Activated CD8-positive, alpha-beta memory T cell treated with anti-CD3 and anti-CD28 coated beads, Interleukin-2, amount 50 U/mL, for 24 hours (primary cell): Measurements from ENCODE around the gene VPS25.

ENCODE experiments used
- DNase-seq: peaks from one replicate; pipeline ENCODE4 v3.0.0-alpha.2; 2020; ENCODE audit errors: extremely low read depth

VPS25 gene

DNA sequence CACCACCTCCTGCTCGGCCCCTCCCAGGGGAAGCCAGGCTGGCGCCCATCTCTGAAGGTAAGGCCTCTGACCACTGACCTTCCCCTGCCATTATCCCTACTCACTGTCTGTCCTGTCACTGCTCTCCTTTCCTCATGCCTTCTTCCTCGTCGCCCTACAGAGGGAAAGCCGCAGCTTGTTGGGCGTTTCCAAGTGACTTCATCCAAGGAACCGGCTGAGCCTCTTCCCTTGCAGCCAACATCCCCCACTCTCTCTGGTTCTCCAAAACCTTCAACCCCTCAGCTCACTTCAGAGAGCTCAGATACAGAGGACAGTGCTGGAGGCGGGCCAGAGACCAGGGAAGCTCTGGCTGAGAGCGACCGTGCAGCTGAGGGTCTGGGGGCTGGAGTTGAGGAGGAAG, 22.2 kb downstream of the VPS25 start:
- DNase-seq, result no peak

DNA sequence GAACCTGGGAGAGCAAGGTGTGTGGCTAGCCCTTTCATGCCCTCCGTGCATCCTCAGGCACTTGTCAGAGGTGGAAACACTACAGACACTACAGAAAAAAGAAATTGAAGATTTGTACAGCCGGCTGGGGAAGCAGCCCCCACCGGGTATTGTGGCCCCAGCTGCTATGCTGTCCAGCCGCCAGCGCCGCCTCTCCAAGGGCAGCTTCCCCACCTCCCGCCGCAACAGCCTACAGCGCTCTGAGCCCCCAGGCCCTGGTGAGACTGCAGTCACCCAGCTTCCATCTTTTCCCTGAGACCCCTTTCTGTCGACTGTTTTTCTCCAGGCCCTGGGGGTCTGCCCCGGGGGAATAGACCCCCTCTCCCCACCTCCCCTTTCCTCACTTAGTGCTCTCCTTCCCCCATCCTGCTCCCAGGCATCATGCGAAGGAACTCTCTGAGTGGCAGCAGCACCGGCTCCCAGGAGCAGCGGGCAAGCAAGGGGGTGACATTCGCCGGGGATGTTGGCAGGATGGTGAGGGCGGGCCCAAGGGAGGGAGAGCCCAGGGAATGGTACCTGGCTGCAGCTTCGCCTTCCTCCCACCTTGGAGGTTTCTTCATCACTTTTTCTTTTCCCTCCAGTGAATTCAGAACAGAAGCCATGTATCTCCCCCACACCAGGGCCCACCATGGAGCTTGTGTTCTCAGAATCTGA, 23.0 kb downstream of the VPS25 start:
- DNase-seq, result no peak

DNA sequence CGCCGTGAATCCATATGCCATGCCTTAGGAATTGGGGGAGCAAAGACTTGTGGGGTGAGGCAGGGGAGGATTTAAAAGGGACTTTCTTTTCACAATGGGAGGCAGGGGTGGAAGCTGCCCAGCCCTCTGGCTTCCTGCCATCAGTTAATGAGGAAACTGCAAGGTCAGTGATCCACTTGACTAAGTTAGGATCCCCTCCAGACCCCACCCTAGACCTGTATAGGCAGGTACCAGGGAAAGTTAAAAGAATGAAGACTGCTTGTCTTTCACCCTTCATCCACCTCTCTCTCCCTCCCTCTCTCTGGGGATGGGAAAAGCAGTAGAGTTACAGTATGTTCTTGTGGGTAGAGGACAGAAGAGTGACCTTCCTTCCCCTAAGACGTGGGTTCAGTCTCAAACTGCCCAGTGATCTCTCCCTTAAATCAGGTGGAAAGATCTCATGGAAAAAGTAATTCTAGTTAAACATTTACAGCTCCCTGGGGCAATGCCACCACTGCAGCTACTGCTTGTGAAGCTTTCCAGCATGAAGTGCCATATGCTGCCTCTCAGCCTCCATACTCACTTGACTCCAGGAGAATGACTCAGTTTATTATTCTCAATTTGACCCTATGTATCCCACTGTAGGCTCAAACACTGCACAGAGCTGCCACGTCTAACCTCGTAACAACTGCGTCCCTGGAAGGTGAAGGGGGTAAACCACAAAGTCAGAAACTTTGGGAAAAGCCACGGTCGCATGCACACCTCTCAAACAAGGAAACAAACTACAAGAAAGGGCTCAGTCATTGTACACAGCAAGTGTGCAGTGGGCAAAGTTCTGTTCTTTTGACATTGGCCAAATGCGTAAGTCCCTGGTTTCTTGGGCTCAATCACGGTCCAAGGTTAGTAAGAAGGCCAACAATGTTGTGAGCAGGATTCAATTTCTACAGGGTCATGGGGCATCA, 24.1 kb downstream of the VPS25 start:
- no peak for DNase-seq

DNA sequence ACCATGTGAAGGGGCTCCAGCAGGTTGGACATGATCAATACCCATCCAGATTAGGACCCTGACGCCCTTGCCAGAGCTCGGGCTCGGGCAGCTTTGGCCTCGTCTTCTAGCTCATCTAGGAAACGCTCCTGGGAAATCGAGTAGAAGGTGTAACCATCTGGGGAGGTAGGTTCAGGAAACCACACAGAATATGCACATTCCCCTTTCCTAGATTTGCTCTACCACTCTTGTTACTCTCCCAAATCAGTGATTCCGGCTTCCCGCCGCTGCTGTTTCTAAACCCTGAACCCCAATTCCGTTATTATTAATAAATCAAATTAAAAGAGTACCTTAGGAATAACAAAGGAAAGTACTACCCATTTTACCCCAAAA, 24.7 kb downstream of the VPS25 start:
- no peak for DNase-seq

DNA sequence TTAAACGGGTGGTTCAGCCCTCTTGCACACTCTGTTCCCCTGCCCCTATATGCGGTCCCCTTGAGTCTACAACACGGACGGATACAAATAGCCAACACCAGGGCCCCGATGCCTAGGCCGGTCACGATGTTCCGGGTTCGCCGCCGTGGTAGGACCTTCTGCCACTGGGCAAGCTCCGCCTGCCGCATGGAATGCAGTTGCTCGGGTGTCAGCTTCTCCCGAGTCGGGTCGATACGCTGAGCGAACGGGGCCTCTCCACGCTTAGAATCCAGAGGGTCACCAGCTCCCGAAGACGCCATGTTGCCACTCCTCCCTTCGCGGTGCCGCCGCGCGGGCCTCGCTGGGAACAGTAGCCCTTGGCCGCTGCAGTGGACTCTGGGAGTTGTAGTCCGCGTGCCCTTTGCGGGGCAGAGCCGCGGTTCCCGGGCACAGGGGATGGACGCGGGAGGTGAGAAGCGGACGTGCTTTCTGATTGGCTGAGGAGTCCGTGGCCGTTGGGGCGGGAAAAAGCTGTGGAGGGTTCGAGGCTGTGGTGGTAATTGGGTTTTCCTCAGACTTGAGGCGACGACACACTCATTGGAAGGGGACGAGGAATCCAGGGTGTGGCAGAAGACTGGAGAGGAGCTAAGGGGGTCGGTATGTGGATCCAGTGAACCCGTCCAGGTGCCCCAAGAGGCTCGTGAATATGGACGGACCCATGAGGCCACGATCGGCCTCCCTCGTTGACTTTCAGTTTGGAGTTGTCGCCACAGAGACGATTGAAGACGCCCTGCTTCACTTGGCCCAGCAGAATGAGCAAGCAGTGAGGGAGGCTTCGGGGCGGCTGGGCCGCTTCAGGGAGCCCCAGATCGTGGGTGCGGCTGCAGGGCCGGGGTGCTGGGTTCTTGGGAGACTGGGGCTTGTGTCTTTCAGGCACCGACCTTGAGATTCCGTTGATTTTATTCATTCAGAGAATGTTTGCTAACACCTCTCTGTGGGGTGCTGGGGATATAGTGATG, 25.4 kb downstream of the VPS25 start, which contains the start of the genes CNTD1 and COA3:
TSS of gene CNTD1 (plus strand) at position 479 of the 998 bp plus-strand sequence. CDS start at position 686, 207 bp downstream.
TSS of gene COA3 (minus strand) at position 322 of the 998 bp plus-strand sequence. CDS start at position 299, 23 bp downstream.
- DNase-seq, result peak; percentile 43

DNA sequence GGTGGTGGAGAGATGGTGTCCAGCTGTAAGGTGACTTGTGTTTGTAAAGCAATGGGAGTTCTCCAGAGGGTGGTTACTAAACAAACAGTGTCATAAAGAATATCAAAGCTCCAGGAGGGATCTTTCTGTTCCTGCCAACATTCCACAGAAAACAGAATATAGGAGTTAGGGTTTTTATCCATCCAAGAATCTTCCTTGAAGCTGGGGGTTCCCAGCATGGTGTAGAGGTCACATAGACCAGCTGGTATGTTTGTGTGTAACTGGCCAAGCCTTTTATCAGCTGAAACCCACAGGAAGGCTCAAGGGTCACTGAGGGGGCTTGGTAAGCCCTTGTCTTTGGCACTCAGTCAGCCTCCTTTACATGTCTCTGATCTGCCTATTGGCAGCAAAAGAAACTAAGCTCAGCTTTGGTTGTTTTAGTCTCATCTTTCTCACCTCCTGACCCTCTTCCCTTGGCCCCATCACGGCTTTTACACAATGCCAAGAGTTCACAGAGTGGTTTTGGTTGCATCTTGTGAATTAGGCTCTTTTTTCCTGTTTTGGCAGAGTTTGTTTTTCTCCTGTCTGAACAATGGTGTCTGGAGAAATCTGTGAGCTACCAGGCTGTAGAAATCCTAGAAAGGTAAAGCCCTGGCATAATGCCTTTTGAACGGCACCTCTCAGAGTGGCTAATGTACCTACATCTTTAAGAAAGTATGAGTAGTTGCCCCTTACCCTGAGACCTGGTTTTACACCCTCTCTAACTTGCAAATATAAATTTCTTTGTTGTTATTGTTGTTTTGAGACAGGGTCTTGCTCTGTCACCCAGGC, 30.0 kb downstream of the VPS25 start:
- no peak for DNase-seq

DNA sequence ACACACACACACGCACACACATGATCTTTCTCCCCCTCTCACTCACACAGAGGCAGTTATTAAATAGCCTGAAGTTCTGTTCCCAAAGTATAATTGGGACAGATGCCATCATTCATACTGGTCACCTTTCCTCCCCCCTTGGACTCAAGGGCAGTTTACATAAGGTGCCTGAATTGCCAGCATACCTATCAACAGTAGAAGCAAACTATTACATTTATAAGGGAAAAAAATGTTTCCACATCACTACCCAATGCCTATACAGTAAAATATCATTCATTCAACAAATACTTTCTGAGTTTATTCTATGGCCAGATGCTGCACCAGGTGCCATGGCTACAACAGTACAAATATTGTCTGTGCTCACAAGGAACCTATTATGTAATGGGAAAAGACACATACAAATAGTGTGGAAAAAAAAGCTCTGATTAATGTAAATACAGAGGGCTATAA, 31.7 kb downstream of the VPS25 start:
- DNase-seq, result no peak

DNA sequence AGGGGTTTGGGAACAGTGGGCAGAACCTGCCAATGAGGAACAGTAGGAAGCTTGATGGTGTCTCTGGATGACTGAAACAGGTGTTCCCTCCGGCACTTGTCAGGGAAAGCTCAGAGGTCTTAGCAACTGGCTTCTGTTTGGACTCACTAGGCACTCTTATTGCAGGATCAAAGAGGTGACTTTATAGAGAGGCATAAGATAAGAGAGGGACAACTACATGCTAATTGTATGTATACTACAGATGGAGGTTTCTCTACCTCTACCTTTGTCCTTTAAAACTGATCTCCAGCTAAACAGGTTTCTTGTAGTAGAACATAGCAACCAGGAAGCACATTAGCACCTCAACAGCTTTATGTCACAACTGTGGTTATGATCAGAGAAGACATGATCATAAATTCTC, 33.0 kb downstream of the VPS25 start:
- no peak for DNase-seq

DNA sequence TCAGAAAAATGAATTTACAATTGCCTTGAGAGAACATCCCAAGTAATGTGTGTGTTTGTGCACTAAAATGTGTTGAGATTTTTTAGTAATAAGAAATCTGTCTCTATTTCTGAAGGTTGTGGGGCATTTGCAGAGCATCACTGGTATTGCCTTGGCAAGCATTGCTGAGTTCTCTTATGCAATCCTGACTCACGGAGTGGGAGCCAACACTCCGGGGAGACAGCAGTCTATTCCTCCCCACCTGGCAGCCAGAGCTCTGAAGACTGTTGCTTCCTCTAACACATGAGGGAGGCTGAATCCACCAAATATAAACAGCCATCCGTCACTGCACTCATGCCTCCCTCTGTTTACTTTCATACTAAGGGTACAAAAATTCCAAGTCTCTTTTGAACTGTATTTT, 36.0 kb downstream of the VPS25 start:
- no peak for DNase-seq

DNA sequence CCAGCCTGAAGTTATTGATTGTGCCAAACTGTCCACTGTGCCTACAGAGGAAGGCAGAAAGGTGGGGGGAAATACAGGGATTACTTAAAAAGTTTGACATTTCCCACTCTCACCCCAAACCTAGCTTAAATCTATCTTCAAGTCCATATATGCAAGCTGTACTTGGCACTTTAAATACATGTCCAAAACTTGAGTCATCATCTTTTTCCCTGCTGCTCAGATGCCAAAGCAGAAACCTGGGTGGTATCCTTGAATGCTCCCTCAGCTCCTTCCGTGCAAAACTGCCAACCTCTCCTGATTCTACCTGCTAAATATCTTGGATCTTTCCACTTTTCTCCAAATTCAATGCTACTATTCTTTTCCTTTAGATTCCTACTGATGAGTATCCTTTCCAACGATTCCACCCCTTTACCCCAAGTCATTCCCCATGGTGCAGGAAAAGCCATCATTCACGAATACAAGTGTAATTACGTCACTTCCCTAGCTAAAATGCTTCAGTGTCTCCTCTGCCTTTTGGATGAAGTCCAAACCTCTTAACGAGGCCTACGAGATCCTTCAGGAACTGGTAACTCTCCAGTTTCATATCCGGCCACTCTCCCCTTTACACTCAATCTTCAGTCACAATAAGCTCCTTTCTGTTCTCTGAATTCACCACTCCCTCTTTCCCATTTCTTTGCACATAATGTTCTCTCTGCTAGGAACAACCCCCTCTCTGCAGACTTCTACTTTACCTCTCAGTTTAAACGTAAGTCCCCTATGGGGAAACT, 41.6 kb downstream of the VPS25 start:
- no peak for DNase-seq

DNA sequence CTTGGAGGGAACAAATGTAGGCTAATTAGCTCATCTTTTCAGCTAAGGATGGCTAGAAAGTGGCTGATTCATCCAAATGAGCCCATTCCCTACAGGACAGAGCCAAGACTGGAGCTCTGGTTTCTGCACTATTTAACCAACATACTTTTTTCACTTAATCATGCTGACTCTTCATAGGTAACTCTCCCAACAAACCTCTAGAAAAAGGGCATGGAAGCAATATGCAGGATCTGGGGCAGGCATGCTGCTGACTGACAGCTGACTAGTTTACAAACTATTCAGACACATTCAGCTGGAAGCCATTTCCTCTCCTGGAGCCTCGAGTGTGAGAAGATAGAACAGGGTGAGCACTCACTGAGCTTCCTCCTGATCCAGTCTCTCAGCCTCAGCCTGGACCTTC, 44.6 kb downstream of the VPS25 start:
- no peak for DNase-seq

DNA sequence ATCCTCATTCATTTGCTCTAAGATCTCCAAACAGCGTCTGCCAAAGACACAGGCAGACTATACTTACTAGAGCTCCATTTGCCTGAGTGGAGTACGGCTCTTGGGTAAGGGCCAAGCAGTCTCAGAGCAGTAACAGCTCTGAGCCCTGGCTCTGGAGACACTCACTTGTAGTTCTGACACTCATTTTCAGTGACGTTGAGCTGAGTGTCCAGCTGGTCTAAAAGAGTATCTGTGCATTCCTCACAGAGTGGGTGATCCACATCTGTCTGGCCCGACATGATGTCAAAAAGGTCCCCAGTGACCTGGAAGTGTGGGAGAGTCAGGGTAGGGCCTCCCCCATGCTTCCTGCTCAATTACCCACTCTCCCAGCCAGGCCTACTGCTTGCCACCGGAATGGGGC, 45.1 kb downstream of the VPS25 start:
- DNase-seq, result no peak

DNA sequence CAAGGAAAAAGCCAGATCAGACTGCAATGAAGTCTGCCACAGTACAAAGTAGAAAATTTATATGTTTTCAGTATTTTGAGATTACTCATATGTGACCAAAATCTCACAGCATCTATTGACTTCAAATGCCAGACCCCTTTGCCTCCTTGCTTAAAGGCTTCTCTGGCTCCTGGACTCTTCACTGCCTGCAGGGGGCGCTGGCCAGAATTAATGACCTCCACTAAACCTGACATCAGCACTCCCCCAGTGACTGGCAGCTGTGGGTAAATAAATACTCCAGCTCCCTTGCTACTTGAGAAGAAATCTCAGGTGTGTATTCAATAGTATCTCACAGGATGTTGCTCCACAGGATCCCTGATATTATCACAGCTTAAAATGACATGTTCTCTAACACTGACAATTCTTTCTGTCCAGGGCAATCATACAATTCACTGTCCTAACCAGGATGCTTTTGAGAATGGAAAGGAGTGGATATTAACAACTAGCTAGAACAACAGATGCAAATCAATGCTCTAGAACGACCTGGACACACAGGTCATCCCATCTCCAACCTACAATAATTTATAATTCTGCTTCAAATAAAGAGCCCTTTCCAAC, 46.8 kb downstream of the VPS25 start:
- DNase-seq, result peak; percentile 30

DNA sequence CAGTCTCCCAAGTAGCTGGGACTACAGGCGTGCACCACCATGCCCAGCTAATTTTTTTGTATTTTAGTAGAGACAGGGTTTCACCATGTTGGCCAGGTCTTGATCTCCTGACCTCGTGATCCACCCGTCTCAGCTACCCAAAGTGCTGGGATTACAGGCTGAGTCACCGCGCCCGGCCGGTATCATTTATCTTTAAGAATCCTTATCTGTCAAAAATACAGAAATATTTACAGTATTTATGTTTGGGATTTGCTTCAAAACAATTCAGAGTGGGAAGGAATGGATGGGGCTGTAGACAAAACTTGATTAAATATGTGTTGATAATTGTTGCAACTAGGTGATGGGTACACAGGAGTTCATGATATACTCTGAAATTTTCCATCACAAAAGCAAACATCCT, 47.9 kb downstream of the VPS25 start:
- DNase-seq, result no peak

DNA sequence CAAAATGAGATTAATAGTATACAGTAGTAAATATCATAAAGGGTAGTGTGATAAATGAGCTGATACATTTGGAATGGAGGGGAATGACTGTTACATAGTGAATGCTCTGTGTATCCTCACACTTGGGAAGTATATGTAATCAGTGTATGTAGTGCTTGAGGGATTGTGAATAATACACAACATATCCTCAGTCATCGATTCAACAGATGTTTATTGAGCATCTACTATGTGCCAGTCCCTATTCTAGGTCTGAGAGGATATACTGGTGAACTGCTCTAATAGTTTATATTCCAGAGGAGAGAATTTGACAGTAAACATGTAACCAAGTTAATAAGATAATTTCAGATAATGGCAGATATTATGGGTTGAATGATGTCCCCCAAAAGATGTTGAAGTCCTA, 54.2 kb downstream of the VPS25 start:
- DNase-seq, result no peak
